Astrocyte of the cerebellum (primary cell): Measurements from ENCODE around the gene ATP11A.

Experiments used
- DNase-seq: peaks from one replicate; pipeline ENCODE4 v3.0.0-alpha.2; 2011; ENCODE audit warnings: low read depth
- H3K4me3 ChIP-seq: 2 replicates; pipeline ENCODE4 v1.5.1; 2011; ENCODE audit warnings: mild to moderate bottlenecking, low read depth, low read length, moderate library complexity
- in situ Hi-C: cut with HindIII; loops from 2 replicates; pipeline ENCODE4 v1.10.0; 2017; ENCODE audit warnings: low sequenced_read_pairs
- TF ChIP-seq, protein P1 (sequence below): IDR thresholded peaks from 2 replicates; pipeline ENCODE4 v1.5.1; 2012; ENCODE audit warnings: low read length, low read depth, moderate library complexity, mild to moderate bottlenecking; ENCODE audit errors: missing control alignments

The ATP11A gene

DNA sequence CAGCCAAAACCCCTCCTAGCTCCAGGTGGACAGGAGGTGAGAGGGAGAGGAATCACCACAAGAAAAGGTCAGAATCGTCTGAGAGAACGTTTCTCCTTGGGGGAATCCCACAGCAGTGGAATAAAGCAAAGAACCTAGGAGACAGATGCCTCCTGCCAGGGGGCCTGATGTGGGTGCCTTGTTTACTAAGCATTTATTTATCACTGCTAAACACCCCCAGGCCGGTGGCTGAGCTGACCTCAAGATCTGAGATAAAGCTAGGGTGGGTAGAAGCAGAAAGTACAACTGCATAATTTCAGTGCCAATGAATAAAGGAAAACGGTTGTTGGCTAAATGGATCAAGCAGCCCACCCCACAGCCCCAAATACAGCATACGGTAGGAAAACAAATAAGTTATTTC is 33.9 kb upstream of the ATP11A start:
- in situ Hi-C loops = no loop called here
- H3K4me3 ChIP-seq = no peak overlapping the region
- no peak for DNase-seq
- TF ChIP-seq, protein P1, sequence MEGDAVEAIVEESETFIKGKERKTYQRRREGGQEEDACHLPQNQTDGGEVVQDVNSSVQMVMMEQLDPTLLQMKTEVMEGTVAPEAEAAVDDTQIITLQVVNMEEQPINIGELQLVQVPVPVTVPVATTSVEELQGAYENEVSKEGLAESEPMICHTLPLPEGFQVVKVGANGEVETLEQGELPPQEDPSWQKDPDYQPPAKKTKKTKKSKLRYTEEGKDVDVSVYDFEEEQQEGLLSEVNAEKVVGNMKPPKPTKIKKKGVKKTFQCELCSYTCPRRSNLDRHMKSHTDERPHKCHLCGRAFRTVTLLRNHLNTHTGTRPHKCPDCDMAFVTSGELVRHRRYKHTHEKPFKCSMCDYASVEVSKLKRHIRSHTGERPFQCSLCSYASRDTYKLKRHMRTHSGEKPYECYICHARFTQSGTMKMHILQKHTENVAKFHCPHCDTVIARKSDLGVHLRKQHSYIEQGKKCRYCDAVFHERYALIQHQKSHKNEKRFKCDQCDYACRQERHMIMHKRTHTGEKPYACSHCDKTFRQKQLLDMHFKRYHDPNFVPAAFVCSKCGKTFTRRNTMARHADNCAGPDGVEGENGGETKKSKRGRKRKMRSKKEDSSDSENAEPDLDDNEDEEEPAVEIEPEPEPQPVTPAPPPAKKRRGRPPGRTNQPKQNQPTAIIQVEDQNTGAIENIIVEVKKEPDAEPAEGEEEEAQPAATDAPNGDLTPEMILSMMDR = no peak

DNA sequence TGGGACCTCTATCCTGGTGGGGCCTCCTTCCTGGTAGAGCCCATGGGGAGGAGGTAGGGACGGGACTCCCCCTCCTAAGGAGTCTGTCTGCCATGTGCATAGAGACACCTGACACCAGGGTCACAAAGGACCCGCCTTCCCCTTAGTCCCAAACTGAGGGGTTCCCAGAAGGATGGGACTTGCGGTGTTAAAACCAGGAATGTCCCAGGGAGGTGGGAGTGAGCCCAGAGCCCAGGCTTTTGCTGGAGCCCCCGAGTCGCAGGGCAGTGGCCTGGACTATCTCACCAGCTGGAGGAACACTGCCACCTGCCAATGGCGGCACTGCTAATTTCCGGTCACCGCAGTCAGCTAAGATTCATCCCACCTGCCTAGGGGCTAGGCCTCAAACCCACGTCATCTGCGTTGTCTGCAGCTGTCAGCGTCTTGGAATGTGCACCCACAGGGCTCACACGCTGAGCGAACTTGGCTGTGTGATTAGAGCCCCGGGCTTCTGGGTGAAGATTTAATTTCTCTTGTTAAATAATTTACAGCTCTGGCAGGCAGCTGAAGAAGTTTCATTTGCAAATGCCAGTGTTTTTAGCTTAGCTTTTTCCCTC is 31.9 kb upstream of the ATP11A start:
- no peak overlapping the region for H3K4me3 ChIP-seq
- peak; percentile 29 for DNase-seq
- in situ Hi-C loops = no loop called here
- TF ChIP-seq, protein P1 = no peak

DNA sequence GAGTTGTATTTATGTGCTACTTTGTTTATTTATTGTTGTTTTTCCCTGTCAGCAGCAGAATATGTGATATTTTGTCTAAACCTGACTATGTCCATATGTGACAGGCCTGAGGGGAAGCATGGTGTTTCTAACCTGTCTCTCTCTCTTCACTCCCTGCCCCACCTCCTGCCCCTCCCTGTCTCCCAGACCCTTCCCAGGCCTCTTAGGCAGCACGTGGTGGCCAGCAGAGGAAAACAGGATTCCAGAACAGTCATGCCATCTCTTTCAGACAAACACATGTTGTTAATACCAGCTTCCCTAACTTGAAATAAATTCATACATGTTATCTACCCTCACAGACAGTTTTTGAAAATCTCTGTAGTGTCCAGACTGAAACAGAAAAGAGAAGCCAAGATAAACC is 31.0 kb upstream of the ATP11A start:
- TF ChIP-seq, protein P1 = no peak
- in situ Hi-C loops = no loop called here
- no peak for DNase-seq
- H3K4me3 ChIP-seq = no peak overlapping the region

DNA sequence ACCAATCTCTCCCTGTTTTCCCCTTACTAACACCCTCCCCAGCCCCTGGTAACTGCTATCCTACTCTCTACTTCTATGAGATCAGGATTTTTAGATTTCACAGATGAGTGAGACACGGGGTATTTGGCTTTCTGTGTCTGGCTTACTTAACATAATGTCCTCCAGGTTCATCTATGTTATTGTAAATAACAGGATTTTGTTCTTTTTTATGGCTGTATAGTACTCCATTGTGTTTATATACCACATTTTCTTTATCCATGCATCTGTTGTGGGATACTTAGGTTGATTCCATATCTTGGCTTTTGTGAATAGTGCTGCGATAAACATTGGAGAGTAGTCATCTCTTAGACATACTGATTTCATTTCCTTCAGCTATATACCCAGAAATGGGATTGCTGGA is 28.5 kb upstream of the ATP11A start:
- no peak for DNase-seq
- H3K4me3 ChIP-seq = no peak overlapping the region
- TF ChIP-seq, protein P1 = no peak
- in situ Hi-C loops = no loop called here

DNA sequence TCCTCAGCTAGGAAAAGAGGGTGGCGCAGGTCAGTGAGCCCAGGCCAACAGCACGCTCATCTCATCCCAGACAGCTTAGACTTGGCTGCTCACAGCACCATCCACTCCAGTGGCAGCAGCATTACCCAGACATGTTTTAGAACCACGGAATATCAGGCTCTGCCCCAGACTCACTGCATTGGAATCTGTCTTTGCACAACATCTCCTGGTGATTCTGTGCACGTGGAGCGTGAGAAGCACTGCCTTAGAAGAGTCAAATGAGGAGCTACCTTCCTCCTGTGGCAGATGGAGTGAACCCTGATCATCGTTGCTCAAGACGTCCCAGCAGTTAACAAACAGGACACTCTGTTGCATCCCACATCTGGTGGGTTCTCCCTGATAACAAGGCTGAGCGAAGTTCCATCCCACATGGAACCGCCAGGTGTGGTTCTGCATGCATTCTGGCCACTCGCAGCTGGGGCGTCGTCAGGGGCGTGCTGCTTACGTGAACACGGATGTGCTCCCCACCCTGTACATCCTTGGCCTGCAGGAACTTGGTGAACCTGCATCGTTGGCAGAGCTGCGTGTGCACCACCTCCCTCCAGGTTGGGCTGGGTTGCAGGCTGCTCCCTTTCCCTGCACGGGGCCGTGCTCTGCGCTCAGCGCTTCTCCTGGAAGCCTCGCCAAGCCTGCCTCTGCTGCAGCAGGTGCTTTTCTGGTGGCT is 25.2 kb upstream of the ATP11A start:
- no peak overlapping the region for H3K4me3 ChIP-seq
- TF ChIP-seq, protein P1 = no peak
- in situ Hi-C loops = loop anchor here (5.0 kb wide), 1 partner anchor 178 kb away; no protein-coding TSS in a partner anchor
- no peak for DNase-seq

DNA sequence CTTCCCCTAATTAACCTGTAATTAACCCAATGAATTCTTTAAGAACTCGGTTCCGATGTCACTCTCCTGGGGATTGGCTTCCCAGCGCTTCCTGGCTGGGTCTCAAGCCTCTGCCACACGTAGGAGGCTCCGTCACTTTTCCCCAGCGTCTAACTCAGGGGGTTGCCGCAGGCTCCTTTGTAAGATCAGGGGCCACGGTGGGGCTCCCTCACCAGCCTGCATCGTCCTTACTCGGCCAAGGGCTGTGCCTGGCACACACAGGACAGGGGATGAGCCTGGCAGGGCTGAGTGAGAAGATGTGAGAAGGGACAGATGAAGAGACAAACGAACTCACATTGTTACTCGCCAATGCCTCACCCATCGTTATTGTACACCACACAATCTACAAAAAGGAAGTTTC is 20.9 kb upstream of the ATP11A start:
- DNase-seq = no peak
- in situ Hi-C loops = loop anchor here (5.0 kb wide), 1 partner anchor 173 kb away; no protein-coding TSS in a partner anchor
- TF ChIP-seq, protein P1 = no peak
- H3K4me3 ChIP-seq = no peak overlapping the region
